ENCODE data around the gene POU2F2. TPM values are rescaled to one million over a fixed set of nuclear protein-coding genes. Genes with fewer than 3 reads are reported as not detected.

The POU2F2 gene
- total RNA-seq, 1 donor from 2014 or later = 25.6 TPM

Other genes starting within 250 kb of the POU2F2 start
- 593 TPM in 2 replicates for gene ARHGEF1, start 249.3 kb downstream of the POU2F2 start, total RNA-seq
- 1.7 and 1.8 TPM in 2 replicates for gene ERFL, start 204.0 kb downstream of the POU2F2 start, total RNA-seq
- 63.6 and 67.5 TPM in 2 replicates for gene RABAC1, start 173.1 kb downstream of the POU2F2 start, total RNA-seq
- 2.3 and 2.5 TPM in 2 replicates for gene ATP1A3, start 138.2 kb downstream of the POU2F2 start, total RNA-seq
- gene GRIK5, start 62.2 kb downstream of the POU2F2 start, total RNA-seq = 2.0 and 2.9 TPM in 2 replicates
- 14.2 and 14.6 TPM in 2 replicates for gene ZNF574, start 56.3 kb downstream of the POU2F2 start, total RNA-seq
- gene DEDD2, start 85.2 kb upstream of the POU2F2 start, total RNA-seq = 40.3 and 40.4 TPM in 2 replicates
- gene ZNF526, start 87.9 kb upstream of the POU2F2 start, total RNA-seq = 18.4 and 20.0 TPM in 2 replicates
- 49.1 and 49.4 TPM in 2 replicates for gene GSK3A, start 110.2 kb upstream of the POU2F2 start, total RNA-seq
- 36.2 and 41.4 TPM in 2 replicates for gene ERF, start 122.7 kb upstream of the POU2F2 start, total RNA-seq
- gene CIC, start 136.8 kb upstream of the POU2F2 start, total RNA-seq = 70.0 and 71.8 TPM in 2 replicates
- 0.64 TPM in 2 replicates for gene PRR19, start 169.7 kb upstream of the POU2F2 start, total RNA-seq
- 40.5 and 45.8 TPM in 2 replicates for gene PAFAH1B3, start 170.2 kb upstream of the POU2F2 start, total RNA-seq
- gene TMEM145, start 180.9 kb upstream of the POU2F2 start, total RNA-seq = 0.77 TPM in 1 of 2 replicates, not detected in the other
- 4.2 and 5.0 TPM in 2 replicates for gene MEGF8, start 193.2 kb upstream of the POU2F2 start, total RNA-seq